ENCODE data around the gene TUBA3D.
"Not testable (repeated sequence)": the region's sequence is repeated elsewhere in the genome, so short reads cannot be mapped to it uniquely, and the experiment has no call there.

Gene TUBA3D

DNA sequence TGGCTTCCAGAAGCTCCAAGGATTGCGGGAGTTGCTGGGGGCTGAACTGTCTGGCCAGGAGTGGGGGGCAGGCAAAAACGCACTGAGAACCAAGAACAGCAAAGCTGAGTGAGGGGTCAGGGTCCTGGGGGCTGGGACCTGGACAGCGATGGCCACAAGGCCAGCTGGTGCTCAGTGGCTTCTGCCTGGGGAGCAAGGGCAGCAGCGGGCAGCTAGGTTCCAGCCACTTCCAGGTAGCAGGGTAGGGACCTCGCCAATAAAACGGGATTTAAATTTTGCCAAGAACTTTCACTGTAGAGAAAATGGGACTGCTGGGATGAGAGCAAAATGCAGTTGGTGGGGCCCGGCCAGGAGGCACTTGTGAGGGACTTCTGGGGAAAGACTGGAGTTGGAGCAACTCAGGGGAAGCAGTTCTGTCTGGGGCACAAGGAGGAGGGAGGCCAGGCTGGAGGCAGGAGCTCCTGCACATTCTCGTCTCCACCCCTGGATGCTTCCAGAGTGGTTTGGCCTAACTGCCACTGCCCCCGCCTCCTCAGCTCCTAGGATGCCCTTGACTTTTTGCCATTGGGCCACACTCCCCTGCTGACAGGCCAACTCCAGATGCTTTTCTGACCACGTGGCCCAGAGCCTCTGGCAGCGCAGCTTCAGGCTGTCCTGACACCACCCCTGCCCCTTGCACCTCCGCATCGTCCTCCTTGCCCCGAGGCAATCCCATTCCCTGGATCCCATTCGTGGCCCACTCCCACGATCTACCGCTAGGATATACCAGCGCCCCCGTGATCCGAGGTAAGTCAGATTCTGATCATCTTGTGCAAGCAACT lies 46.3 kb downstream of the TUBA3D start:
- no peak for TF ChIP-seq CTCF (IDR thresholded peaks at IDR 0.05; ENCODE audit: low read depth, low read length)
- no peak for DNase-seq (ENCODE audit: extremely low read depth, low read depth)

GRCh38 chr2:131525256-131525655 lies 49.3 kb downstream of the TUBA3D start:
- not testable (repeated sequence) for DNase-seq (ENCODE audit: extremely low read depth, low read depth)

- DNase-seq (ENCODE audit: extremely low read depth, low read depth): peak; percentile 3
These were observed 51.4 kb downstream of the TUBA3D start, which contains the start of gene CCDC74A for GRCh38 chr2:131527131-131528001. Gene CCDC74A, plus strand, starts transcription at chr2:131527888. Its CDS starts 83 bp downstream, at chr2:131527971.

- DNase-seq (ENCODE audit: extremely low read depth, low read depth): not testable (repeated sequence)
These were observed 53.3 kb downstream of the TUBA3D start for GRCh38 chr2:131528981-131529863.

DNA sequence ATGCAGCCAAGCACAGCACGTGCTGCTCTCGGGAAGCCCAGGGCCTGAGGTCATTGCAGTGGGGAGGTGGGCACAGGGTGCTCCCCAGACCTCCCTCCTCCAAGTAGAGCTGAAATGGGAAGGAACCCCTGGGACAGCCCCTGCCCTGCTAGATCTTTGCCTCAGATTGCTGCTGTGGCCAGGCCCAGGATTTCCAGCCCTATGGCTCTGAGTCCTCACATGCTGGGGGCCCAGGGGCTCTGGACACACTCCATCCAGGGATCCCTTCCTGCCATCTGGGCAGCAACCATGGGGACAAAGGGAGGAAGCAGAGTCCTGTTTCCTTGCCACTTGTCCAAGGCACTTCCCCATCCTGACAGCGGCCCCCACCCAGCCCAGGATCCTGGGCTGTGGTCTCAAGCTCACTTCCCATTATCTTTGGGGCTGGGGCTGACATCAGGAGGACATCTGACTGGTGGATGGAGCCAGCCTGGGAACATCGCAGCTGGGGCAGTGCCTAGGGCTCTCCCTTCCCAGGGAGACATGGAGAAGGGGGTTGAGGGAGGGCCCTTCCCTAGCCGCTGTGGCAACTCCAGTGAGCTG lies 54.0 kb downstream of the TUBA3D start:
- not testable (repeated sequence) for DNase-seq (ENCODE audit: extremely low read depth, low read depth)

- not testable (repeated sequence) for DNase-seq (ENCODE audit: extremely low read depth, low read depth)
These were observed 54.9 kb downstream of the TUBA3D start for GRCh38 chr2:131530626-131531344.

DNA sequence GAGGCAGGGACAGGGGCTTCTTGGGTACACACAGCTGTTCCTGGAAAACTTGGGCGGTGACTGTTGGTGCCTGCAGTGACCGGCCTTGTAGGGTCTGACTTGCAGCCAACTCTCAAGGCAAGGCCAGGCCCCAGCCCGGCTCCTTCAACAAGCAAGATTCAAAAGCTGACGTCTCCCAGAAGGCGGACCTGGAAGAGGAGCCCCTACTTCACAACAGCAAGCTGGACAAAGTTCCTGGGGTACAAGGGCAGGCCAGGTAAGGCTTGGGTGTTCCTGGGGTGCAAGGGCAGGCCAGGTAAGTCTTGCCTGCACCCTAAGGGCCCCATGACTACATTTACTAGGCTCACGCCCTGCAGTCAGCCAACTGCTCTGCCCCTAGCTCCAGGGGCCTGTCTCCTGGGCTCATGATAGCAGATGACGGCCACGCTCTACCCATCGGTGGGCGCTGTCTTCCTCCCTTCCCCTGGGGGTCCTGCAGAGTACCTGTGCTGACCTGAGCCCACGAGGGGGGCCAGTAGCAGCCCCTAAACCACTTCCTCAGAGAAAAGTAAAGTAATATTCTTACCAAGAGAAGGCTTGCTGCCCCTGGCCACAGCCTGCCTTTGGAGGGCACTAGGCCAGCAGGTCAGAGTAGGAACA lies 55.7 kb downstream of the TUBA3D start:
- not testable (repeated sequence) for DNase-seq (ENCODE audit: extremely low read depth, low read depth)
